ENCODE results near the gene TMEM138.
"Not testable (repeated sequence)": the region's sequence is repeated elsewhere in the genome, so short reads cannot be mapped to it uniquely, and the experiment has no call there.

The TMEM138 gene

DNA sequence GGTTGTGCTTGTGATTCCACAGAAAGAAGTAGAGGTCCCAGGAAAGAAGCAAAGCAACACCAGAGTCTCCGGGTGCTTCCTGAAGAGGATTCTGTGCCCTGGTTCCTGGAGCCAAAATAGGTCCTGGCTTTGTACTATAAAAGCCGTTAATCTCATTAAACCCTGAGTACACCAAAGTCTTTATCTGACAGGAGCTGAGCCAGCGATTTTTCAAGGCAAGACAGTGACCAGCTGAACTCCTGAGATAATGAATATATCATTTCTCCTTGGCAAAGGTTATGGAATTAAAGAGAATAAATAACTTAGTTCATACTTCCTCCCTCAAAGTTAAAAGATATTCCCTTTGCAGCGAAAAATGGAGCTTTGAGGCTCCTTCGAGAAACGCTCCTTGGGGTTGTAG is 5.2 kb downstream of the TMEM138 start:
- no peak for DNase-seq

DNA sequence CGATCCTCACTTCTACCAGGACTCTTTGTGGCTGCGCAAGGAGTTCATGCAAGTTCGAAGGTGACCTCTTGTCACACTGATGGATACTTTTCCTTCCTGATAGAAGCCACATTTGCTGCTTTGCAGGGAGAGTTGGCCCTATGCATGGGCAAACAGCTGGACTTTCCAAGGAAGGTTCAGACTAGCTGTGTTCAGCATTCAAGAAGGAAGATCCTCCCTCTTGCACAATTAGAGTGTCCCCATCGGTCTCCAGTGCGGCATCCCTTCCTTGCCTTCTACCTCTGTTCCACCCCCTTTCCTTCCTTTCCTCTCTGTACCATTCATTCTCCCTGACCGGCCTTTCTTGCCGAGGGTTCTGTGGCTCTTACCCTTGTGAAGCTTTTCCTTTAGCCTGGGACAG is 6.5 kb downstream of the TMEM138 start:
- DNase-seq, result no peak

DNA sequence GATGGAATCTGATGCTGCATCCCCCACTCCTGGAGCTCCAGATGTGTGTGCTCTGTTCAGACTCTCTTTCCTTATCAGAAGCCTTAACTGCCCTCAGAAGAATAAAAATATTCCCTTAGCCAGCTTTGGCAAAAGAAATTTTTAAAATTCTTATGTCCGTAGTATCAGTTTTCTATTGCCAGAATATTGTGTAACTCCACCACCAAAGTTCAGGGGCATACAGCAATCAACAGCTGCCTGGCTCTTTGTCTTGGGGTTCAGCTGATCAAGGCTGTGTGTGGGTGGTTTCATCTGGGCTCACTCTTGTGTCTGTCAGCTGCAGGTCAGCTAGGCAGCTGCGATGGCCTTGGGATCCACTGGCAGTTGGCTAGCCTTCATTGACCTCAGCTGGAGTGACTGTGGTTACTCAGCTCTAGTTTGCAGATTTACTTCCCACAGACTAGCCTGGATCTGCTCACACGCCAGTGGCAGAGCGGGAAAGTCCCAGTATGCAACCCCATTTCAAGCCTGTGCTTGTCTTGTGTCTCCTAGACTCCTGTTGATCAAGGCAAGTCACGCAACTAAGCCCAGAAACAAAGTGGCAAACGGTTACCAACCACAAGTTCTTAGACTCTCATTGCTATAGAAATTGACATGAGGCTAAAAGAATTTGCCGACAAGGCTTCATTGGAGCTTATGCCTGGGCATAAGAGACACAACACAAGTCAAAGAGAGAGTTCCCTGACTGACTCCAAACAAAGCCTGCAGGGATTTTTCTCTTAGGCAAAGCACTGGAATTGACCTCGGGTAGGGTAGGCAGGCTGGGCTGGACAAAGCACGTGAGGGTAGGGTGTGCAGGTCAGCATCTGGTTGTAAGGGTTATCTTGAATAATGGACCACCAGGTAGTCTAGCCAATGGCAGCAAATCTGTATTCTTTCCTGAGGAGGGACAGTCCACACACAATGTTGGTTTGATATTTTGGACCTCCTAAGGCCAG is 7.5 kb downstream of the TMEM138 start:
- no peak for DNase-seq

DNA sequence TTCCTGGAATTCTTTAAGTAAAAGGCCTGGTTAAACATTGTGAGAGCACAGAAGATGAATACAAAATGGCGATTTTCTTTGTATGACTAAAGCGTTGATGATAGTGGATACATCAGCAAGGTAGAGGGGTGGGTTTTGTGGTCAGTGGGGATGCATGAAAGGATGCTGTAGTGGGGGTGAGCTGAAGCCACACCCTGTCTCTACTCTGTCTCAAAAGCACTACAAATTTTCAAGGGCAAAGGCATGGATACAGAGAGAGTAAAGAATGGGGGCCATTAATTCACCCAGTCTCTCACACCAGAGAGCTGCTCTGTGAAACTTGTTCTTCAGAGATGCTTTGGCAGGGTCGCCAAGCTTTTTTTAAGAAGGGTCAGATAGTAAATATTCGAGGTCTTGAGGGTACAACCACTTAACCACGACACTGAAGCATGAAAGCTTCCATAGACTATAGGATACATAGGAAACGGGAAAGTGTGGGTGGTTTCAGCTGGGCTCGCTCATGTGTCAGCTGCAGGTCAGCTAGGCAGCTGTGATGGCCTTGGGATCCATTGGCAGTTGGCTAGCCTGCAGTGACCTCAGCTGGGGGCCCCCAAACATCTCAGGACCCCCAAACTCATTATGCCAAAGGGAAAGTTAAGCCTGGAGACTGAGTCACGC is 8.3 kb downstream of the TMEM138 start:
- DNase-seq, result no peak

DNA sequence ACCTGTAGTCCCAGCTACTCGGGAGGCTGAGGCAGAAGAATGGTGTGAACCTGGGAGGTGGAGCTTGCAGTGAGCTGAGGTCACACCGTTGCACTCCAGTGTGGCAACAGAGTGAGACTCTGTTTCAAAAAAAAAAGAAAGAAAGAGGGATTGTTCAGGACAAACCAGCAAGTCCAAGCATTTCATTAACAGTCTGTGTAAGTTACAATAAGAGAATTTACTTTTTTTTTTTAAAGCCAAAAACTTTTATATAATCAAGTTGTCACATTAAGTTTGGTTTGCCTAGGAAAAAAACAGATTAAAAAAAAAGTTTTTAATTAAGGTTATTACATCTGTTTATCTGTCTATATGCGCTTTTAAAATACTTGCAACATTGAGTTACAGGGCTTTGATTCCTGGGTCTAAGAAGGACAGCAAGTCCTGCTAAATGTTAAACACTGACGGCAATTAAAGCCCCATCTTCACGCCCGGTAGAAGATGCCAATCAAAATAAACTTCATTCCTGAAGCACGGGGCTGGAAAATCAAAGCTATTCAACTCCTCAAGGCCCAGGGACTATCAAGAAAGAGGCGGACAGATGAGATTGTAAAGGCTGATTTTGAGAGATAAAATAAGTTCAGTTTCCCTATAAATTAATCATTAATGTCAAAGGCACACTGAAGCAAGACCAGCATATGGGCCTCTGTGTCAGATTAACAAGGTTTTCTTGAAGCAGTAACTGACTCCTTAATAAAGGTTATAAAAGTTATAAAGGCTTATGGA is 10.7 kb downstream of the TMEM138 start:
- DNase-seq, result no peak

DNA sequence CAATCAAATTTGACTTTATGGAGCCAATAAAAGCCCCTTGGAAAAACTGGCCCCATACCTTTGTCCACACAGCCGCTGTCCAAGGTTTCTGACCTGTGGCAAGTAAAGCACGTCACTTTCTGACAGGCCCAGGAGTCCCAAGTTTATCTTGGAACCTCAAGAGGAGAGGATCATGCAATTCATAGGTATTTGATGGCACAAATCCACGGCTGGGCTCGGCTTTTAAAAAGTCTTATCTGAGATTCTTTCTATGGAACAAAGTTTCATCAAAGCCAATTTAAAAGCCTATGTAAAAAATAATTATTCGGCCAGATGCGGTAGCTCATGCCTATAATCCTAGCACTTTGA is 13.6 kb downstream of the TMEM138 start:
- no peak for DNase-seq

DNA sequence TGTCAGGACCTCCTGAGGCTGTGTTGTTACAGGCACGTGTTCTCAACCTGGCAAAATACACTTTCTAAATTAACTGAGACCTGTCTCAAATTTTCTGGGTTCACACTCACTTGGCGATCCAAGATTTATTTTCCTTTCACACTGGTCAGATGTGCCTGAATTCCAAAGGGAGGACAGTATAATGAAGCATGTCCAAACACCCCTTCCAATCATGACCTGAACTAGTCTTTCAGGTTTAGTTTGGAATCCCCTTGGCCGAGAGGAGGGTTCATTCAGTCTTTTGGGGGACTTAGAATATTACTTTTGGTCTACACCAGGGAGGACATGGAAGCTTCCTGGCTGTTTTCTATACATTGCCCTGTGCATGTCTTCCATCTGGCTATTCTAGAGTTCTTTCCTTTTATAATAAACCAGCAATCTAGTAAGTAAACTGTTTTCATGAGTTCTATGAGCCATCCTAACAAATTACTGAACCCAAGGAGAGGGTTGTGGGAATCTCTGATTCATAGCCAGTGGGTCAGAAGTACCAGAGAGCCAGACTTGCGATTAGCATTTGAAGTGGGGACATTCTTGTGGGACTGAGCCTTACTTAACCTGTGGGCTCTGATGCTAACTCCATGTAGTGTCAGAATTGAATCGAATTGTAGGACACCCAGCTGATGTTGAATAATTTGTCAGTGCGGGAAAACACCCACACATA is 15.4 kb downstream of the TMEM138 start:
- DNase-seq, result no peak

DNA sequence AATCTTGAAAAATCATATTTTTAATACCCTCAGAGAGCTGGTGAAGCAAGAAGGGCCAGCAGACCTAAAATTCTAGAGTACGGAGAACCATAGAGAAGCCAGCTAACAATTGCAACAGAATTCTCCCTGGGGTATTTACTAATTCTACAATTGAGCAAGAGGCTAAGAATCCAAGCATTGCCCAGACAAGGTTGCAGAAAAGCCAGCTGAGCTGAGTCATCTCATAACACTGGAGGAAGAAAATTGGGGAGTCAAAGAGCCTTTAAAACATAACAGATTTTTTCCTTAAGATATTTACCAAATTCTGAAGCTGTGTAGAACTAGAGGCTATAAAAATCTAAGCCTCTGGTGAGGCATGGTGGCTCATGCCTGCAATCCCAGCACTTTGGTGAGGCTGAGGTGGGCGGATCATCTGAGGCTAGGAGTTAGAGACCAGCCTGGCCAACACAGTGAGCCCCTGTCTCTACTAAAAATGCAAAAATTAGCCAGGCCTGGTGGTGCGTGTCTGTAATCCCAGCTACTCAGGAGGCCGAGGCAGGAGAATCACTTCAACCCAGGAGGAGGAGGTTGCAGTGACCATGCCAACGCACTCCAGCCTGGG is 16.6 kb downstream of the TMEM138 start:
- no peak for DNase-seq

DNA sequence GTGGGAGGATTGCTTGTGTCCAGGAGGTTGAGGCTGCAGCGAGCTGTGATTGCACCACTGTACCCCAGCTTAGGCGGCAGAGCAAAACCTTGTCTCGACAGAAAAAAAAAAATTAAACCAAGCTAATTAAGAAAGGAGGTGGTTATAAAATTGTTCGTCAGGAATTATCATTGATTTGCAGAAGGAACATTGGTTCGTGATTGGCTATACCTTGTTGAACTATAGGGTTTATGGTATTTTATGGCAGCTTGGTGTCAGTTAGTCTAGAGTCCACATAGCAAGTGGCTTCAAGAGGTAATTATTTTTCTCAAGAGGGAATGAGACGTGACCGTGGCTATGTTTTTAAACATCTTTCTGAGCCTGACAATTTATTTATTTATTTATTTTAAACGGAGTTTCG is 18.7 kb downstream of the TMEM138 start:
- no peak for DNase-seq

DNA sequence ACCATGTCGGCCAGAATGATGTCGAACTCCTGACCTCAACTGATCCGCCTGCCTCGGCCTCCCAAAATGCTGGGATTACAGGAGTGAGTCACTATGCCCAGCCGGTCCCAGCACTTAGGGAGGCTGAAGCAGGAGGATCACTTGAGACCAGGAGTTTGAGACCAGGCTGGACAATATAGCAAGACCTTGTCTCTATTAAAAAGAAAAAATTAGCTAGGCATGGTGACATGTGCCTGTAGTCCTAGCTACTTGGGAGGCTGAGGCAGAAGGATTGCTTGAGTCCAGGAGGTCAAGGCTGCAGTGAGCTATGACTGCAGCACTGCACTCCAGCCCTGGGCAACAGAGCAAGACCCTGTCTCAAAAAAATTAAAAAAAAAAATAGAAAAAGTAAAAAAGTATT is 21.7 kb downstream of the TMEM138 start:
- not testable (repeated sequence) for DNase-seq

DNA sequence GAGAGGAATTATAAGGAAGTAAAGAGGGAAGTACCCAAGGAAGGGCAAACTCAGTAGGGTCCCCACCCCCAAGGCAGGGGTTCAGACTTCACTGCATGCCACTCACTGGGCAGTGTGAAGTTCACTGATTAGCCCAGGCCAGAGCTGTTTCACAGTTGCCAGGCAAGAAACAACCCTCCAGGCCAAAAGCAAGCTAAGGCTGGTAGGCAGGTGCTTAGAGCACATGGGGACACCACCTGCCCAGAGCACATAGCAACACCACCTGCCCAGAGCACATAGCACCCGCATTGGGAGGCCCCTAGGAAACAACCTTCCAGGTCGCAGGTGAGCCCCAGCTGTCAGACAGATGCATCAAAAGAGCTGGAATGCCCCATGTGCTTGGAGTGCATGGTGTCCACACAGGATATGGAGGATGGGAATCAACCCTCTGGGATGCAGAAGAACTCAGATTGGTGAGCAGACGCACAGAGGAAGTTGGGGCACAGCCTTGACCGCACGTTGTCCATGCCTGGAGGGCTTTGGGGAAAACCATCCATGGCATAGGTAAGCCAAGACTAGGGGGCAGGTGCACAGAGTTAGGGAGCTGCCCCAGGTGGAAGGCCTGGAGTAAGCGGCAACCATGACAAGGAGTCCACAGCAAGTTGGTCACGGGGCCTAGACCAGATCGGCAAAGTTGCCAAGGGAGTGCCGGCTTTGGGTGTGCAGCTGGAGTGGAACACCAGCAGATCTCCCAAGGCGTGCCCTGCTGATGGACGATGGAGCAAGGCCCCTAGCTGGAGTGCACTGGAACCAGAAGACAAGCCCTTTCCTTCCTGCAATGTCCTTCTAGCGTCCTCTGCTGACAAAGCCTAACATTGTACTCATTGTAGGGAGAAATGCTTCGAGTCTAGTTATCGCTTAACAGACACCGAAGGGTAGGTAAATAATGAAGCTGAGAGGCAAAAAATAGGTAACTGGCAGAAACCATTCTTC is 22.4 kb downstream of the TMEM138 start:
- DNase-seq, result no peak

DNA sequence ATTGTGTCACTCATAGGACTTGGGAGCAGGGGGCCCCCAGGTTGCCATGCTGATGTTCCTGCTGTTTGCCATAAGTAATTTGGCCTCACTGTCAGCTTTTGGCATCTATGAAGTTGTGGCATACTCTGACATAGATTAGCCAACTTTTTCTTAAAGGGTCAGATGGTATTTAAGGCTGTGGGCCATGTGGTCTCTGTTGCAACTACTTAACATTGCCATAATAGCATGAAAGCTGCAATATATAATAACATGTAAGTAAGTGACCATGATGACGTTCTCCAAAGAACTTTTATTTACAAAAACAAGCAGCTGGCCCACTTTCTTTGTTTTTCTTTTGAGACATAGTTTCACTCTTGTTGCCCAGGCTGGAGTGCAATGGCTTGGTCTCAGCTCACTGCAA is 28.0 kb downstream of the TMEM138 start:
- DNase-seq, result no peak

DNA sequence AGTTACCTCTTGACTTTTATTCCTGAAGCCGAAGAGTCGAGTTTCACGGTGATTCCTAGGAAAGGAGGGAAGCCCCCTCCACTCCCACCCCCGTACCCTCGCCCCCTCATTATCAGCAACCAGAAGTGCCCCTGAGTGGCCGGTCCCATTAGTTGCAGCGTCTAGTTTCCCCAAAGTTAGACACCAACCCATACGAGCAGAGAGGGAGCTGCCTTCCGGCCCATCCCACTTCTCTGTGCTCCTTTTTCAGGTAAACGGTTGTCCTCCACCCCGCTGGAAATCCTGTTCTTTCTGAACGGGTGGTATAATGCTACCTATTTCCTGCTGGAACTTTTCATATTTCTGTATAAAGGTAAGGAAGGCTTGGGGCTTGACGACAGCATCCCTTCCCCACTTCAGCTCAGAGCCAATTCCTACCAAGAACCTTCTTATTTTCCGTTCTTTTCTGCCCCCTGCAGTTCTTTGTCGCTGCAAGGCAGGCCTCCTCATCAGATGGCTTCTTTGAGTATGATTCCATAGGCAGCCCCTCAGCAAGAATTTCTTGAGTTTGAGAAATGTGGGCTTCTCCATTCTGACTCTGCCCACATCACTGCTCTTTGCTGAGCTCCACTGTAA is 30.9 kb downstream of the TMEM138 start:
- peak; percentile 34 for DNase-seq

DNA sequence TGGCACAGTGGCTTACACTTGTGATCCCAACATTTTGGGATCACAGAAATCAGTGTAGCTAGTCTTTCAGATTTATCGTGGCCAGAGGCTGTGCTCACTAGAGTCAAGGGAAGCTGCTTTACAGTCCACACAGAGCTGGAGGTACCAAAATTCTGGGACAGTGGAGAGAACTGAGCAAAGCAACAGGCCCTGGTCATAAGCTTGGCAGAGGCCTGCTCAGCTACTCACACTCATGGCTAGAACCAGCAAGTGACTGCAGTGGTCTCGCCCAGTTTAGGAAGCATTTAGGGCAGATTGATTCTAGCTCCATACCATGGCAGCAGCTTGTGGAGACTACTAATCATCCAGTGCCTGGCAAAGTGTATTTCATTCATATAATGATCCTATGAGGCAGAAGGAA is 39.0 kb downstream of the TMEM138 start:
- DNase-seq, result no peak

DNA sequence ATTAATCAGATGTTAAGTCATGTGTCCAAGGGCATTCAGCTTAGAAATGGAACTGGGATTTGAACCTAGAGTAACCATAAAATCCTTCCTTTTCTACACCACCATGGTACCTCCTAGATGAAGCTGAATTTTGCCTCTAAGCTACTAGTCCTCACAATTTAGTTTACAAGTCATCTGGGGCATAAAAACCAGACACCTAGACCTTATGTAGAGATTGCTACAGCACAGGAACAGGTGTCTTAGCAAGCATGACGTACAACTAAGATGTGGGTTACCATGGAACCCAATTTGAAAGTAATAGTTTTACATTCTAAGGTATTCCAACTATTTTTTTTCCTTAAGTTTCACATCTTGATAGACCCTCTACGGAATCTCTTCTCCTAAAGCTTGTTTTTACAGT is 39.4 kb downstream of the TMEM138 start:
- DNase-seq, result no peak

DNA sequence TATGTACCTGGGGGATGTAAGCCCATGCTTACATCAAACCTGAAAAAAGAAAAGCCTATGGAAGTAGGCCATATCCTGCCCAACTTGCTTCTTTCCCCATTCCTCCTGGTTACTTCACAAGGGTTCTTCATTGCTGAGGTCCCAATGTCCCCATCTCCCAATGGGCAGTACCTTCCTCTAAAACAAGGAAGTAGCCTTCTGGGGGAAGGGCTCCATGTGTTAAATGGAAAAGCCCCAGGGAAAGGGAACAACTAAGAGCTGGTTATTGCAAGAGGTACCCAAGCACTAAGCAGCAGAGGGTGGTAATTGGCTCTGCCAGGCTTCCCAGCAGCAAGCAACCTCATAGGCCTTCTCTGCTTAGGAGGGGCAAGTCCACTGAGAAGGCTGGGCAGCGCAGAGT is 41.5 kb downstream of the TMEM138 start:
- DNase-seq, result no peak

DNA sequence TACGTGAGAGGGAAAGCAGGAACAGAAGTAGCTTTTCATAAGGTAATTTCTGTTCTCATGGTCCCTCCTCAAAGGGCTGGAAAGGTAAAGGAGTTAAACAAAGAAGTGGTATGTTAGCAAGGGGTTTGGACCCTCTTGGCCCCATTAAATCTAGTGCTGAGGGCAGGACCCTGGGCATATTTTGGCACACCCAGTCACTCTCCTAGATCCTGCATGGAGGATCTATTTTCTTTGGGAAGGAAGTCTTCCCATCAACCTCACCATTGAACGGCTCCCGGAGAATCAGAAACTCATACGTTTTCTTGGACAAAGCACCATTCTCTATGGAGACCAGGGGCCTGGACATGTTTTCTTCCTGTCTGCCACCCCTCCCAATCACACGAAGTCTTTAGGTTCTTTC is 41.9 kb downstream of the TMEM138 start:
- DNase-seq, result no peak

DNA sequence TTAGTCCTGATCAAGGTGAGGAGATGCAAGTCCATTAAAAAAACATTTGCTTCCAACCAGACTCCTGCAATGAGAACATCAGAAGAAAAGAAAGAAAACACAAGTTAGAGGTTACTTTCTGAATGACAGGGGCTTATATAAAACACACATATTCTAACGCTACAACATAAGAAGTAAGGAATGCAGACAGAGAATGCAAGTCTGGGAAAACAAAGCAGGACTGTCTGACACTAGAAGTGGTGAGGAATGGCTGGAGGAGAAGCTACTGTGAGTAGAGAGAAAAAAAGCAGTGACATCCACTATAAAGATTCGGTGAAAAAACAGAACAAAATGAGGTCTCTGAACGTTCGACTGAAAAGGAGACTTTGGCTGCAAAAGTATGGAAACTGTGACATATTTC is 42.5 kb downstream of the TMEM138 start:
- no peak for DNase-seq

DNA sequence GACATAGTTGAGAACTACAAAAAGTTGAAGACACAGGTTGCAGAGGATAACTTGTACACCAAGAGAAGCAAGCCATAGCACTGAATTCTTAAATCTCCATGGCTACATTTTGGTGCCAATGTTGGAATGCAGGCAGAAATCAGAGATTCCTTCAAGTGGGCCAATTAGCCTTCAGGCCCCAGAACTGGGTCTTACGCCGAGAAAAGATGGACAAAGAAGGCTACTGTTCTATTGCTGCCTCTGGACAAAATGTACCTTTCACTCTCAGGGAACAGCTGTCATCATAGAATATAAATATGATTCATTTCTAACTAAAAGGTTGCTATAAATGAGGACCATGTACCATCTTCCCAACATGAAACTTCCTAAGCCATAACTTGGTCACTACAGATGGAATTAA is 43.9 kb downstream of the TMEM138 start:
- DNase-seq, result no peak

DNA sequence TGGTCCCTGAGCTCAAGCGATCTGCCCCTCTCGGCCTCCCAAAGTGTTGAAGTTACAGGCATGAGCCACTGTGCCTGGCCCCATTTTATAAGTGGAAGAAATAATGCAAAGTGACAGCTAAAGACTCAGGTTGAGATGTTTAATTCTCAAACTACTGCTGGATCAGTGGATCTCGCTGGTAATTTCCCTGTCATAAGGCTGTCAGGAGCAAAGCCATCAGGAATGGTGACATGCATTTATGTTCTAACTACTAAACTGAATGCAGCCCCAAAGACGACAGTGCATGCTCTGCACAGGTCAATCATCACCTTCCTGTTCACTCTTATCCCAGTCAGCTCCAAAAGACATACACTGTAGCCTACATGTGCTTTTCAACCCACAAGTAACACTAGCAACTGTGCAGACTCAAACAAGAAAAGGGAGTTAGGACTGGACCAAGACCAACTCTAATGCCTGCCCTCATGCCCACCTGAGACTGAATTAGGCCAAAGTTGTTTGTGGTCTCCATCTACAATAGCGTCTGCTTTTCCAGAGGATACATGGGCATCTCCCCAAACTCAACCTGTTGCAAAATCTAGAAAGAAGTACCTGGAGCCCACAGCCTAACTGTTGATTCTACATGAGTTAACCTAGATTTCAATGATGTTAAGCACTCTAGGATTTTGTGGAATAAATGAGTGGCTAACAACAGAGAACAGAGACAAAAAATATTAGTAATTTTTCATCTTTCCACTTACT is 45.0 kb downstream of the TMEM138 start:
- no peak for DNase-seq
